COLO829 (cell line): ENCODE results near the gene CAPN10.

Experiments used
- DNase-seq: peaks from one replicate; pipeline ENCODE4 v3.0.0; 2012; ENCODE audit warnings: low spot score

The CAPN10 gene

GRCh38 chr2:240624011-240624949 lies 37.7 kb downstream of the CAPN10 start:
- no peak for DNase-seq

- DNase-seq: no peak
Observed at GRCh38 chr2:240624950-240625621, 38.6 kb downstream of the CAPN10 start, which contains the start of gene GPR35. Gene GPR35 (plus strand): TSS chr2:240625480. CDS start chr2:240629953, 4,473 bp downstream.

- no peak for DNase-seq
Observed at GRCh38 chr2:240626531-240627300, 40.2 kb downstream of the CAPN10 start.

- no peak for DNase-seq
Observed at GRCh38 chr2:240627736-240628506, 41.4 kb downstream of the CAPN10 start.

- DNase-seq: no peak
Observed at GRCh38 chr2:240628507-240628807, 41.9 kb downstream of the CAPN10 start.

- no peak for DNase-seq
Observed at GRCh38 chr2:240628808-240629618, 42.5 kb downstream of the CAPN10 start.

GRCh38 chr2:240629619-240629967 lies 43.1 kb downstream of the CAPN10 start:
- DNase-seq: no peak

GRCh38 chr2:240629968-240630770 lies 43.6 kb downstream of the CAPN10 start:
- DNase-seq: no peak

- DNase-seq: no peak
Observed at GRCh38 chr2:240630771-240631547, 44.4 kb downstream of the CAPN10 start.

GRCh38 chr2:240631548-240632305 lies 45.2 kb downstream of the CAPN10 start:
- no peak for DNase-seq

- DNase-seq: no peak
Observed at GRCh38 chr2:240632306-240632721, 45.8 kb downstream of the CAPN10 start.

- no peak for DNase-seq
Observed at GRCh38 chr2:240635121-240635997, 48.8 kb downstream of the CAPN10 start.

- no peak for DNase-seq
Observed at GRCh38 chr2:240635998-240636547, 49.5 kb downstream of the CAPN10 start.

GRCh38 chr2:240636563-240637115 lies 50.1 kb downstream of the CAPN10 start:
- DNase-seq: no peak

- no peak for DNase-seq
Observed at GRCh38 chr2:240637116-240637900, 50.8 kb downstream of the CAPN10 start.

GRCh38 chr2:240637901-240638345 lies 51.4 kb downstream of the CAPN10 start:
- DNase-seq: no peak
